Measurements from ENCODE around the gene SP100. TPM values are rescaled to one million over a fixed set of nuclear protein-coding genes. Genes with fewer than 3 reads are reported as not detected.

Gene SP100
- total RNA-seq, 1 donor from 2014 or later: 169 TPM

- Histone ChIP-seq H4K20me1 (ENCODE audit: insufficient read depth, low read length) (no peaks in the 10 kb centered on the region), H3K4me1 (ENCODE audit: insufficient read depth, low read length) (no peaks in the 10 kb centered on the region), H3K9ac (ENCODE audit: low read length) (no peak overlapping the region), H3K9me3 (ENCODE audit: insufficient read depth, low read depth, low read length) (no peaks in the 10 kb centered on the region), H3K36me3 (ENCODE audit: insufficient read depth, low read length) (peaks cover 22% of the 10 kb centered on the region), H3K4me3 (ENCODE audit: insufficient read depth, low read depth, low read length) (no peak overlapping the region), H2AFZ (ENCODE audit: low read depth, low read length) (no peak overlapping the region), H3K27me3 (ENCODE audit: insufficient read depth, low read length) (no peaks in the 10 kb centered on the region), H3K27ac (ENCODE audit: low read depth, low read length) (no peak overlapping the region), H3K79me2 (ENCODE audit: insufficient read depth, low read length) (no peaks in the 10 kb centered on the region), H3K4me2 (ENCODE audit: low read length) (no peak overlapping the region)
- H3K4me3 Mint-ChIP-seq (ENCODE audit: unreplicated experiment): no peak overlapping the region
- no peak for TF ChIP-seq CTCF (IDR thresholded peaks at IDR 0.05; ENCODE audit: insufficient read depth, low read depth, low read length)
- no peak for TF ChIP-seq EZH2 (IDR thresholded peaks at IDR 0.05; ENCODE audit: insufficient read depth, low read length)
- no peak for DNase-seq (ENCODE audit: low read depth)
- H3K4me1 Mint-ChIP-seq (ENCODE audit: low read depth, unreplicated experiment): peaks cover 3% of the 10 kb centered on the region
- H3K9me3 Mint-ChIP-seq (ENCODE audit: unreplicated experiment): peaks cover 3% of the 10 kb centered on the region
- H3K27me3 Mint-ChIP-seq (ENCODE audit: low read depth, unreplicated experiment): no peaks in the 10 kb centered on the region
- H3K36me3 Mint-ChIP-seq (ENCODE audit: low read depth, unreplicated experiment): peaks cover 63% of the 10 kb centered on the region
- FAIRE-seq: no peak
- no peak overlapping the region for H3K27ac Mint-ChIP-seq (ENCODE audit: unreplicated experiment)
These were observed 41.8 kb downstream of the SP100 start for GRCh38 chr2:230457793-230458192.

GRCh38 chr2:230459216-230459615, 43.2 kb downstream of the SP100 start:
- no peaks in the 10 kb centered on the region for H3K9me3 ChIP-seq (ENCODE audit: insufficient read depth, low read depth, low read length)
- H3K9me3 Mint-ChIP-seq (ENCODE audit: unreplicated experiment): peaks cover 1% of the 10 kb centered on the region
- H3K36me3 ChIP-seq (ENCODE audit: insufficient read depth, low read length): peaks cover 20% of the 10 kb centered on the region
- H4K20me1 ChIP-seq (ENCODE audit: insufficient read depth, low read length): no peaks in the 10 kb centered on the region
- peaks cover 61% of the 10 kb centered on the region for H3K36me3 Mint-ChIP-seq (ENCODE audit: low read depth, unreplicated experiment)
- H3K79me2 ChIP-seq (ENCODE audit: insufficient read depth, low read length): no peaks in the 10 kb centered on the region
- no peaks in the 10 kb centered on the region for H3K4me1 ChIP-seq (ENCODE audit: insufficient read depth, low read length)
- peaks cover 3% of the 10 kb centered on the region for H3K4me1 Mint-ChIP-seq (ENCODE audit: low read depth, unreplicated experiment)
- H3K4me3 ChIP-seq (ENCODE audit: insufficient read depth, low read depth, low read length): no peak overlapping the region
- DNase-seq (ENCODE audit: low read depth) (no peak), FAIRE-seq (no peak)
- TF ChIP-seq CTCF (IDR thresholded peaks at IDR 0.05; ENCODE audit: insufficient read depth, low read depth, low read length) (no peak), EZH2 (IDR thresholded peaks at IDR 0.05; ENCODE audit: insufficient read depth, low read length) (no peak)
- no peak overlapping the region for H3K9ac ChIP-seq (ENCODE audit: low read length)
- no peak overlapping the region for H3K27ac Mint-ChIP-seq (ENCODE audit: unreplicated experiment)
- H3K4me3 Mint-ChIP-seq (ENCODE audit: unreplicated experiment): no peak overlapping the region
- H3K27ac ChIP-seq (ENCODE audit: low read depth, low read length): no peak overlapping the region
- no peaks in the 10 kb centered on the region for H3K27me3 ChIP-seq (ENCODE audit: insufficient read depth, low read length)
- no peak overlapping the region for H2AFZ ChIP-seq (ENCODE audit: low read depth, low read length)
- H3K4me2 ChIP-seq (ENCODE audit: low read length): no peak overlapping the region
- no peaks in the 10 kb centered on the region for H3K27me3 Mint-ChIP-seq (ENCODE audit: low read depth, unreplicated experiment)

- peaks cover 39% of the 10 kb centered on the region for H3K36me3 ChIP-seq (ENCODE audit: insufficient read depth, low read length)
- FAIRE-seq: no peak
- H3K27ac ChIP-seq (ENCODE audit: low read depth, low read length): no peak overlapping the region
- no peak overlapping the region for H2AFZ ChIP-seq (ENCODE audit: low read depth, low read length)
- no peak for DNase-seq (ENCODE audit: low read depth)
- Mint-ChIP-seq H3K4me1 (ENCODE audit: low read depth, unreplicated experiment) (peaks cover 23% of the 10 kb centered on the region), H3K27ac (ENCODE audit: unreplicated experiment) (no peak overlapping the region), H3K36me3 (ENCODE audit: low read depth, unreplicated experiment) (peaks cover 56% of the 10 kb centered on the region), H3K27me3 (ENCODE audit: low read depth, unreplicated experiment) (no peaks in the 10 kb centered on the region), H3K9me3 (ENCODE audit: unreplicated experiment) (no peaks in the 10 kb centered on the region), H3K4me3 (ENCODE audit: unreplicated experiment) (no peak overlapping the region)
- peaks cover 6% of the 10 kb centered on the region for H3K9me3 ChIP-seq (ENCODE audit: insufficient read depth, low read depth, low read length)
- TF ChIP-seq EZH2 (IDR thresholded peaks at IDR 0.05; ENCODE audit: insufficient read depth, low read length) (no peak), CTCF (IDR thresholded peaks at IDR 0.05; ENCODE audit: insufficient read depth, low read depth, low read length) (no peak)
- H3K27me3 ChIP-seq (ENCODE audit: insufficient read depth, low read length): no peaks in the 10 kb centered on the region
- no peak overlapping the region for H3K4me3 ChIP-seq (ENCODE audit: insufficient read depth, low read depth, low read length)
- no peak overlapping the region for H3K4me2 ChIP-seq (ENCODE audit: low read length)
- H4K20me1 ChIP-seq (ENCODE audit: insufficient read depth, low read length): no peaks in the 10 kb centered on the region
- no peaks in the 10 kb centered on the region for H3K79me2 ChIP-seq (ENCODE audit: insufficient read depth, low read length)
- no peak overlapping the region for H3K9ac ChIP-seq (ENCODE audit: low read length)
- peaks cover 11% of the 10 kb centered on the region for H3K4me1 ChIP-seq (ENCODE audit: insufficient read depth, low read length)
These were observed 55.1 kb downstream of the SP100 start for GRCh38 chr2:230471074-230471473.

Measured in astrocyte (in vitro differentiated cells and primary cell).